Natural killer cell (primary cell): ENCODE data around the gene RUNX2. TPM values are rescaled to one million over a fixed set of nuclear protein-coding genes. Genes with fewer than 3 reads are reported as not detected.

Experiments used
- ATAC-seq, 3 donors: fragments of 150-1000 bp in 2 of 3; fragments of 200-7000 bp in 1 of 3; cut with Tn5 transposase; 1 replicate in 1 of 3; 2 replicates in 2 of 3; pipeline ENCODE4 v1.10.0; 2021; ENCODE audit warnings: mild to moderate bottlenecking in 2 of 3, moderate library complexity in 2 of 3
- DNase-seq, 2 donors: peaks; one replicate each; pipeline versions ENCODE4 v3.0.0 to v3.0.0-alpha.2; 2013 to 2021; ENCODE audit warnings: mixed read lengths in 1 of 2
- H3K27ac ChIP-seq: one replicate; pipeline ENCODE4 v1.5.1; 2013; ENCODE audit warnings: mild to moderate bottlenecking, low read length
- H3K27me3 ChIP-seq: one replicate; pipeline ENCODE4 v1.6.1; 2013; ENCODE audit warnings: low read length; ENCODE audit not compliant: control insufficient read depth, insufficient read depth
- H3K36me3 ChIP-seq: one replicate; pipeline ENCODE4 v1.6.1; 2013; ENCODE audit warnings: low read length; ENCODE audit not compliant: control insufficient read depth, insufficient read depth
- H3K4me1 ChIP-seq: one replicate; pipeline ENCODE4 v1.6.1; 2013; ENCODE audit warnings: low read length; ENCODE audit not compliant: control insufficient read depth, insufficient read depth
- H3K4me3 ChIP-seq: one replicate; pipeline ENCODE4 v1.5.1; 2013; ENCODE audit warnings: low read length
- H3K9me3 ChIP-seq: one replicate; pipeline ENCODE4 v1.6.1; 2013; ENCODE audit warnings: low read length; ENCODE audit not compliant: control insufficient read depth, insufficient read depth
- H3K27ac Mint-ChIP-seq, 2 donors: one replicate each; pipeline ENCODE4 v1.8.0; 2022; ENCODE audit warnings: mild to moderate bottlenecking in 2 of 2, mixed read lengths in 2 of 2, moderate library complexity in 1 of 2
- H3K27me3 Mint-ChIP-seq, 2 donors: one replicate each; pipeline ENCODE4 v1.8.0; 2022; ENCODE audit warnings: low read depth in 2 of 2, mixed read lengths in 2 of 2
- H3K36me3 Mint-ChIP-seq: one replicate; pipeline ENCODE4 v1.8.0; 2022; ENCODE audit warnings: mixed read lengths
- H3K4me1 Mint-ChIP-seq, 2 donors: one replicate each; pipeline ENCODE4 v1.8.0; 2022; ENCODE audit warnings: mixed read lengths in 2 of 2
- H3K4me3 Mint-ChIP-seq: one replicate; pipeline ENCODE4 v1.8.0; 2022; ENCODE audit warnings: mild to moderate bottlenecking, moderate library complexity, mixed read lengths
- H3K9me3 Mint-ChIP-seq, 2 donors: one replicate each; pipeline ENCODE4 v1.8.0; 2022; ENCODE audit warnings: mixed read lengths in 2 of 2
- WGBS: methylation state at CpG from one replicate; pipeline ENCODE4 v1.1.7; 2013; ENCODE audit warnings: missing lambda C conversion rate; ENCODE audit not compliant: insufficient coverage; 5-methylcytosine and 5-hydroxymethylcytosine counted together
- intact Hi-C: fragments of 100-400 bp; cut with micrococcal nuclease; formaldehyde crosslinking; loops from one replicate; pipeline ENCODE4 v1.14.2; 2022
- total RNA-seq, 4 donors: library from RNA; stranded (reverse); fragments of 120-200 nt in 1 of 4; gene quantifications; one replicate each; pipeline versions ENCODE4 v1.2.3 to v1.2.4, GENCODE V29; 2013 to 2022
- TF ChIP-seq, protein P1 (sequence below): fragments of 200-600 bp; IDR thresholded peaks from one replicate; pipeline ENCODE4 v1.8.0; 2022; ENCODE audit warnings: antibody characterized with exemption

The RUNX2 gene
- total RNA-seq, 3 donors from 2014 or later (not counting 1 experiment from before 2014, with no cell fraction given) = 5.0 to 19.2 (median 7.0) TPM

GRCh38 chr6:45421709-45422502, 93.8 kb downstream of the RUNX2 start:
- H3K9me3 ChIP-seq = no peaks in the 10 kb centered on the region

DNA sequence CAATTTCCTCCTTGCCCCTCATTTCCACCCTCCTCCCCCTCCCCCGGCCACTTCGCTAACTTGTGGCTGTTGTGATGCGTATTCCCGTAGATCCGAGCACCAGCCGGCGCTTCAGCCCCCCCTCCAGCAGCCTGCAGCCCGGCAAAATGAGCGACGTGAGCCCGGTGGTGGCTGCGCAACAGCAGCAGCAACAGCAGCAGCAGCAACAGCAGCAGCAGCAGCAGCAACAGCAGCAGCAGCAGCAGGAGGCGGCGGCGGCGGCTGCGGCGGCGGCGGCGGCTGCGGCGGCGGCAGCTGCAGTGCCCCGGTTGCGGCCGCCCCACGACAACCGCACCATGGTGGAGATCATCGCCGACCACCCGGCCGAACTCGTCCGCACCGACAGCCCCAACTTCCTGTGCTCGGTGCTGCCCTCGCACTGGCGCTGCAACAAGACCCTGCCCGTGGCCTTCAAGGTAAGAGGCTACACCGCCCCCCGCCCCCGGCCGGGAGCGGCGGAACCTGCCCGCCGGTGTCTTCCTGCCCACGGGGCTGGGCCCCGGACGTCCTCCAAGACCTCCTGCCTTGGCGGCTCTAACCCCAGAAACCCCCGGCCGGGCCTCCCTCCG, 94.5 kb downstream of the RUNX2 start:
- TF ChIP-seq, protein P1, sequence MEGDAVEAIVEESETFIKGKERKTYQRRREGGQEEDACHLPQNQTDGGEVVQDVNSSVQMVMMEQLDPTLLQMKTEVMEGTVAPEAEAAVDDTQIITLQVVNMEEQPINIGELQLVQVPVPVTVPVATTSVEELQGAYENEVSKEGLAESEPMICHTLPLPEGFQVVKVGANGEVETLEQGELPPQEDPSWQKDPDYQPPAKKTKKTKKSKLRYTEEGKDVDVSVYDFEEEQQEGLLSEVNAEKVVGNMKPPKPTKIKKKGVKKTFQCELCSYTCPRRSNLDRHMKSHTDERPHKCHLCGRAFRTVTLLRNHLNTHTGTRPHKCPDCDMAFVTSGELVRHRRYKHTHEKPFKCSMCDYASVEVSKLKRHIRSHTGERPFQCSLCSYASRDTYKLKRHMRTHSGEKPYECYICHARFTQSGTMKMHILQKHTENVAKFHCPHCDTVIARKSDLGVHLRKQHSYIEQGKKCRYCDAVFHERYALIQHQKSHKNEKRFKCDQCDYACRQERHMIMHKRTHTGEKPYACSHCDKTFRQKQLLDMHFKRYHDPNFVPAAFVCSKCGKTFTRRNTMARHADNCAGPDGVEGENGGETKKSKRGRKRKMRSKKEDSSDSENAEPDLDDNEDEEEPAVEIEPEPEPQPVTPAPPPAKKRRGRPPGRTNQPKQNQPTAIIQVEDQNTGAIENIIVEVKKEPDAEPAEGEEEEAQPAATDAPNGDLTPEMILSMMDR = no peak
- peak overlapping the region; percentile 95 for H3K4me3 Mint-ChIP-seq
- H3K27ac Mint-ChIP-seq = peak overlapping the region; percentile 66 to 87
- DNase-seq (peak; percentile 47 to 78), ATAC-seq (peak; percentile 32 to 48 (median 41))
- H3K27me3 ChIP-seq = peaks cover 13% of the 10 kb centered on the region
- intact Hi-C loops = loop anchor here (2.0 to 5.0 kb wide), 2 partner anchors 44 to 255 kb away; no protein-coding TSS in a partner anchor
- H3K27me3 Mint-ChIP-seq = peaks cover 40% of the 10 kb centered on the region in 2 donors
- H3K4me3 ChIP-seq = peak overlapping the region; percentile 94
- H3K9me3 ChIP-seq = no peaks in the 10 kb centered on the region
- no peaks in the 10 kb centered on the region for H3K9me3 Mint-ChIP-seq
- peak overlapping the region; percentile 85 for H3K27ac ChIP-seq
- peaks cover 21 to 56% of the 10 kb centered on the region in 2 donors for H3K4me1 Mint-ChIP-seq
- peaks cover 46% of the 10 kb centered on the region for H3K4me1 ChIP-seq
- under 1% methylated on average over 55 of the region's 55 CpGs for WGBS
- H3K36me3 Mint-ChIP-seq = no peaks in the 10 kb centered on the region
- no peaks in the 10 kb centered on the region for H3K36me3 ChIP-seq

More at GRCh38 chr6:45421709-45422502, 93.8 kb downstream of the RUNX2 start:
- H3K36me3 Mint-ChIP-seq = no peaks in the 10 kb centered on the region
- H3K27me3 ChIP-seq = peaks cover 13% of the 10 kb centered on the region
- TF ChIP-seq, protein P1 = no peak
- H3K4me1 Mint-ChIP-seq = peaks cover 21 to 56% of the 10 kb centered on the region in 2 donors
- H3K4me1 ChIP-seq = peaks cover 46% of the 10 kb centered on the region
- peak overlapping the region; percentile 66 to 87 for H3K27ac Mint-ChIP-seq
- ATAC-seq = peak; percentile 43 to 53 (median 51)
- H3K27me3 Mint-ChIP-seq = peaks cover 40 to 42% of the 10 kb centered on the region in 2 donors
- H3K4me3 Mint-ChIP-seq = peak overlapping the region; percentile 95
- peak; percentile 42 to 72 for DNase-seq
- peak overlapping the region; percentile 50 for H3K27ac ChIP-seq
- intact Hi-C loops = loop anchor here (2.0 to 5.0 kb wide), 2 partner anchors 43 to 255 kb away; no protein-coding TSS in a partner anchor
- peak overlapping the region; percentile 94 for H3K4me3 ChIP-seq
- H3K36me3 ChIP-seq = no peaks in the 10 kb centered on the region
- no peaks in the 10 kb centered on the region for H3K9me3 Mint-ChIP-seq
- under 1% methylated on average over 83 of the region's 83 CpGs for WGBS

- peaks cover 46% of the 10 kb centered on the region for H3K4me1 ChIP-seq
- peak overlapping the region; percentile 94 for H3K4me3 ChIP-seq
- Mint-ChIP-seq H3K9me3 (no peaks in the 10 kb centered on the region), H3K27ac (peak overlapping the region; percentile 46 to 87), H3K4me1 (peaks cover 21 to 56% of the 10 kb centered on the region in 2 donors), H3K4me3 (peak overlapping the region; percentile 95), H3K36me3 (no peaks in the 10 kb centered on the region), H3K27me3 (peaks cover 39 to 40% of the 10 kb centered on the region in 2 donors)
- ATAC-seq (peak; percentile 5 to 35 (median 10)), DNase-seq (peak in 1 of 2 donors; percentile 23)
- H3K36me3 ChIP-seq = no peaks in the 10 kb centered on the region
- TF ChIP-seq, protein P1 = no peak
- H3K27ac ChIP-seq = peak overlapping the region; percentile 85
- peaks cover 13% of the 10 kb centered on the region for H3K27me3 ChIP-seq
- no peaks in the 10 kb centered on the region for H3K9me3 ChIP-seq
- whole genome bisulfite sequencing = under 1% methylated on average over 62 of the region's 62 CpGs
- intact Hi-C loops = loop anchor here (2.0 to 5.0 kb wide), 2 partner anchors 44 to 254 kb away; no protein-coding TSS in a partner anchor
Measured at GRCh38 chr6:45423111-45423823, 95.1 kb downstream of the RUNX2 start.
